NCI-H128 (cell line): ENCODE data around the gene PPP2R2D.
A peak's percentile ranks its signal among the peaks of the same experiment; 100 is the strongest.

Experiments
- DNase-seq: peaks from one replicate; lab custom pipeline; 2025; ENCODE audit not compliant: unreplicated experiment; lab: John Stamatoyannopoulos, UW

The PPP2R2D gene

DNA sequence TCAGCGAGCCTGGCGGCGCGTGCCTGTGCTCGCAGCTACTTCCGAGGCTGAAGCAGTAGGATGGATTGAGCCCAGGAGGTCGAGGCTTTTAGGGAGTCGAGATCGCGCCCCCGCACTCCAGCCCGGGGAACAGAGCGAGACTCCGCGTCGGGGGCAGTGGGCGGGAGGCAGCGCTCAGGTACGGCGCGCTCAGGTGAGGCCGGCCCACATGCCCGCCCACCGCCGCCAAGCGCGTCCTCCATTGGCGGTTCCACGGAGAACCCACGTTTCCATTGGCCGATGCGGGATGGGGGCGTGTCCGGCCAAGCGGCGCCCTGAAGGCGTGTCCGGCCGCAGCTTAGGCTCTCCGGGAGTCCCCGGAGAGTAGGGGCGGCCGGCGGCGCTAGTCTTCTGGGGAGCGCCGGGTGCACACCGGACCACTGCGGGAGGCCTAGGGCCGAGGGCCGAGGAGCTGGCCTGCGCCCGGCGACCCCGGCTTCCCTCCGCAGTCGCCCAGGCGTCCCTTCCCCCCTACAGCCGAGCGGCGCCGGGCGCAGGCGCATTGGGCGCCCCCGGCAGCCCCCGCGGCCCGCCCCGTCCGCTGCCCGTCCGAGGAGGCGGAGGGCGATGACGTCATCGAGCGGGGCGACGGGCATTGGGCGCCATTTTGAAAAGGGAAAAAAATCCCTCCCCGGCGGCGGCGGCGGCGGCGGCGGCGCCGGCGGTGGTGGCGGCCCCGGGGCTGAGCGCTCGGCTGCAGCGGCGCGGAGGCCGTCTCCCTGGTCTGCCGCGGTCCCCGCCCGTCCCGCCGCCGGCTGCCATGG lies at the start of gene PPP2R2D:
Gene PPP2R2D (plus strand): TSS at position 659 of the 803 bp plus-strand sequence. CDS start 141 bp downstream, at position 800.
- peak; percentile 78 for DNase-seq

DNA sequence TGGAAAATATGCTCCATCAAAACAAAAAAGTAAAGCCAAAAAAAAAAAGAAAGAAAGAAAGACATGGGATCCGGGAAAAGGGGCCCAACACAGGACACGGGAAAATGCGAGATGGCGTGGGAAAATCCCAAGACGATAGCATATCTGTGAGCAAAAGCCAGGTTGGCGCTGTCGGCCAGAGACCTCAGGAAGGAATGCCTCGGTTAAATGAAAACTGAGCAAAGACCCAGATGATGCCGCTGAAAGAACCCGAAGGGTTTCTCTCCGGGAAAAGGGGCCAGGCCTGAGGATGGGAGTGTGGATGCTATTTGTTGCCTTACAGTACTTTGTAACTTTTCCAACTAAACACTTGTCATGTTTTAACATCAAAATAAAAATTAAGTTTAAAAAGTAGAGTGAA lies 49.5 kb upstream of the PPP2R2D start:
- no peak for DNase-seq

DNA sequence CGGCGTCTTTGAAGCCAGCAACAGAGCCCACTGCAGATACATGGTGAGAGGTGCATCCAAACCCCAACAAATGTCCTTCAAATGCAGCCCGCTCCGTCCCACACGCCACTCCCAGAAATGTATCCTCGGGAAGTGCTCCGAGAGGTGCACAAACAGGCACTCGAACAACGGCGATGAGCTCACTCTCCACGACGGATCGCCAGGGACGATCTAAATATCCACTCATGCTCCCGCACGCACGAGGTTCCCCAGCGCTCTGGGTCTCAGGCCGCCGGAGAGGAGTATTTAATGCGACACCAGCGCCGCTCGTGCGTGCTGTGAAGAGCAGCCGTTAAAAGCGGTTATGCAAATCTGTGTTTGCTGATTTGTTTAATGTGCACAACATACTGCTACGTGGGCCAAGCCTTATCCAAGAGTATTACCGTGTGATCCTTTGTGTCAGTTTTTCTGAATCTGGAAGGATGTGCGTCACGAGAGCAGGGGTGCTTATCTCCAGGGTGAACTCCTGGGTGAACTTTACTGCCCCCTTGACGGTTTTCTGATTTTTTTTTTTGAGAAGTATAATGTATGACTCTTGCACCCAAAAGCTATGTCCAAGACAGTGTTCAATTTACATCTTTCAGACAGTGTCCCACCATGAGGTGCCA lies 48.5 kb upstream of the PPP2R2D start:
- no peak for DNase-seq

DNA sequence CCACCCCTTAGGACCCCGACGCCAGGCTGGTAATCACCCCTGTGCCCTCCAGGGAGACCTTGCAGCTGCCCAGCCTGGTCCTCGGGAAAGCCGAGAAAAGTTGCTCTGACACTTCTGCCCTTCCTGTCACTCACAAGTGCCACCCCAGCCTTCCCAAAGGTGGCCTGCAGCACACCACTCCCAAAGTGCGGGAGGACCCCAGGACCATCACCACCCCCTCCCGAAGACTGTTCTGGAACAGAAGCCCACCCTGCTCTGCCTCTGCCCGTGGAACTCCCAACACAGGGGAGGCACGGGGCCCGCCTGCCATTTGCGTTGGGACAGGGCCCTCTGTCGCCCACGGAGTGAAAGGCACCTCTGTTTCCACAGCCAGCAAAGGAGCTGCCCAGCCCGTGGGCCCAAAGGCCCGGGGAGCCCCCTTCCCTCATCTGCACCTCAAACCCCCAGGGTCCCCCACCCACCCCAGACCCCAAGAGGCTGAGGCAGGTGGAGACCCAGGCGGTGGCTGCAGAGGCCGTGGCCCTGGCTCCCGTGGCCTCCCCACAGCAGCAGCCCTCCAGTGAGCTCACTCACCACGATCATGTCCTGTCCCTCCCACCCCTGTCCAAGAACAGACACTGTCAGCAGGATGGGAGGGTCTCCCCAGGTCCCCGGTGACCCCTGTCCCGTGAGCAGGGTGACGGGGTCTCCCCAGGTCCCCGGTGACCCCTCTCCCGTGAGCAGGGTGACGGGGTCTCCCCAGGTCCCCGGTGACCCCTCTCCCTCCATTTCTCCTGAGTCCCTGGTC lies 47.8 kb upstream of the PPP2R2D start:
- no peak for DNase-seq

DNA sequence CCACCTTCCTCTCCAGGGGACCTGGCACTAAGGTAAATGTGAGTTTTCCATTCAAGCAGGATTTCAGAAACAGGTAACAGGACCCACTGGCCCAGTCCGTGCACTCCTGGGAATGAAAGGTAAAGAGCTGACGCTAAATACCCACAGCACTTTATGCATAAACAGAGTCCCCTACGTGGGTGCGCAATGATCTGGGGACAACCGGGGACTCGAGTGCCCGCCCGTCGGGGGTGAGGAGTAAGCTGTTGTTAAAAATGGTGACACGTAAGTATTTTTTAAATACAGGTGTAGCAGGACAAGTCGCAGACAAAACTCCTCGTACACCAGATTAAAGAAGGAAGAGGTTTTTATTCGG lies 47.2 kb upstream of the PPP2R2D start:
- no peak for DNase-seq

DNA sequence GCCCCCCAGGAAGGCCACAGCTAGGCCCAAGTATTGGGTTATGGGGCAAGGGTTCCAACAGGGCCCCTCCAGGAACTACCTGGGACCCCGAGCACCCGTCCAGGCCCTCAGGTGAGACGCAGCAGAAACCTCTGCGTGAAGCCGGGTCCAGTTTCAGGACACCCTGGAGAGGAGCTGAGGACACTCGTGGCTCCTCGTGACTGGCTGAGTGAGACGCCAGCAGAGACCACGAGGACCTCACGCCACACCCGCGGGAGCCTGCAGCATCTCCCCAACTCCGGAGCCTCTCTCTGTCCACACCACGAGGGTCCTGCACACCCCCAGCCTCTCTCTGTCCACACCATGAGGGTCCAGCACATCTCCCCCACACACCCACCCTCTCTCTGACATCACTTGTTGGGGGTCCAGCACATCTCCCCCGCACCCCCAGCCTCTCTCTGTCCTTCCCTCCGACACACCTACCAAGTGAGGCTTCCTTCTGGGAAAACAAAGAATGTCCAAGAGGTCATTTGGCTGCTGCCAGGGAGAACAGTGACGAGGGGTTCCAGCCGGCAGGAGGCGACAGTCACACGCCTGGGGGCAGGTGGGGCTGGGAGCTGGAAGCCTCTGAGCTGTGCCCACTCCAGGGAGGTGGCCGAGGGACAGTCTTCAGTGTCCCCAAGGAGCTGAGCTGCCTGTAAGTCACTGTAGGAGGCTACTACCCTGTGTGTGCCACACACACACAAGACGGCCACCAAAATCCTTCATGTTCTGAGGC lies 46.1 kb upstream of the PPP2R2D start:
- DNase-seq = no peak

DNA sequence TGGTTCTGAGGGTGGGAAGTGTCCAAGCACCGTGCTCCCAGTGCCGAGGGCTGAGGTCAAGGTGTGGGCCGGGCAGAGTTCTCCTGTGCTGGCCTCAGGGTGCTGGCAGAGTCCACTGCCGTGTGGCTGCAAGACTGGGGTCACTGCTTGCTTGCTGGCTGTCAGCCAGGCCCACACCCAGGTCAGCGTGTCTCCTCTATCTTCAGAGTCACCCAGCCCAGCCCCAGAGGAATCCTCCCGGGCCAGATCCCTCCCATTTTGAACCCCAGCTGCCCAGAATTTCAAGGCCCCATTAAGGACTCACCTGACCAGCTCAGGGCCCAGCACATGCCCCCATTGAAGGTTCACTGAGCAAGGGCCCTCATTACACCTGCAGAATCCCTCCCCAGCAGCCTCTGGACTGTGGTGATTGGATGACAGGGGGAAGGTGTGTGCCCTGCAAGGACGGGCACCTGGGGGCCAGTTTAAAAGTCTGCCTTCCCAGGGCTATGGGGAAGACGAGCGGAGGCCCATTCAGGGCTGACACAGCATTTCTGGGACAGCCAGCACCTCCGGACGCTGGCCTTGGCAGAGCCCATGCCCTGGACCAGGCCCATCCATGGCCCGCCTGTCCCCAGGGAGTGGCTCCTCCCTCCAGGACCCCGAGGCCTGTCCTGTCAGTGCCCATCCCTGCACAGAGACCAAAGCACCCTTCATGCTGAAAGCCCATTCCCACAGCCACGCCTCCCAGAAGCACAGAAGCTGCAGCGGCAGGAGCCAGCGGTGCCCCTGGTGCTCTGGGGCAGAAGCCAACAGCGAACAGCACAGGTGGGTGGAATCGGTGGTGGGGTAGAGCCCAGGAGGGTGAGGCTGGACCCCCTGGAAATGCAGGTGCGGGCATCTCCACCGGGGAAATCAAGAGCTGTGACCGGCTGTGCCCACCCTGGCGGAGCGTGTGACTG lies 45.1 kb upstream of the PPP2R2D start:
- DNase-seq = no peak

DNA sequence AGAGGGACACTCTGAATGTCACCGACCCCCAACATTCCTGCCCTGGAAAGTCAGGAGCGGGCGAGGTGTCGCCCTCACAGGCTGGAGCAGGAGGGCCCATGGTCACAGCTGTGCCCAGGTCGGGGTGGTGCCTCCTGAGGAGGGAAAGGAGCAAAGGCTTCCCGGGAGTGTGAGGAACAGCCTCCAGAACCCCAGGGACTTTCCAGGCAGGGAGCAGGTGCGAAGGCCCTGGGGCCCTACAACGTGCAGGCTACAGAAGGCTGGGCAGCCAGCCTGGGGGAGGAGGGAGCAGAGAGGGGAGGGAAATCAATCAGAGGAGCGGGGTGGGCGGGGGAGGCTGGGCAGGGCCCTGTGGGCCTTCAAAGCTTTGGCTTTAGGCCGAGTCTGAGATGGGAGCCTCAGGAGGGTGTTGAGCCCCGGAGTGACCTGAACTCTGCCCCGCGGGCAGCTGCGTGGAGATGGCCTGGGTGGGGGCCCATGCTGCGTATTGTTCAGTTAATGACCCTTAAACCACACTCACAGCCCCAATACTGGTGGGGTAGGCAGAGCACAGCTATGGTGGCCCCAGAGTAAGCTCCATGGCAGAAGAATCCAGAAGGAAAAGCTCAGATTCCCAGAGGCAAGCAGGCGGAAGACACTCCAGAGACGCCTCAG lies 44.2 kb upstream of the PPP2R2D start:
- no peak for DNase-seq

DNA sequence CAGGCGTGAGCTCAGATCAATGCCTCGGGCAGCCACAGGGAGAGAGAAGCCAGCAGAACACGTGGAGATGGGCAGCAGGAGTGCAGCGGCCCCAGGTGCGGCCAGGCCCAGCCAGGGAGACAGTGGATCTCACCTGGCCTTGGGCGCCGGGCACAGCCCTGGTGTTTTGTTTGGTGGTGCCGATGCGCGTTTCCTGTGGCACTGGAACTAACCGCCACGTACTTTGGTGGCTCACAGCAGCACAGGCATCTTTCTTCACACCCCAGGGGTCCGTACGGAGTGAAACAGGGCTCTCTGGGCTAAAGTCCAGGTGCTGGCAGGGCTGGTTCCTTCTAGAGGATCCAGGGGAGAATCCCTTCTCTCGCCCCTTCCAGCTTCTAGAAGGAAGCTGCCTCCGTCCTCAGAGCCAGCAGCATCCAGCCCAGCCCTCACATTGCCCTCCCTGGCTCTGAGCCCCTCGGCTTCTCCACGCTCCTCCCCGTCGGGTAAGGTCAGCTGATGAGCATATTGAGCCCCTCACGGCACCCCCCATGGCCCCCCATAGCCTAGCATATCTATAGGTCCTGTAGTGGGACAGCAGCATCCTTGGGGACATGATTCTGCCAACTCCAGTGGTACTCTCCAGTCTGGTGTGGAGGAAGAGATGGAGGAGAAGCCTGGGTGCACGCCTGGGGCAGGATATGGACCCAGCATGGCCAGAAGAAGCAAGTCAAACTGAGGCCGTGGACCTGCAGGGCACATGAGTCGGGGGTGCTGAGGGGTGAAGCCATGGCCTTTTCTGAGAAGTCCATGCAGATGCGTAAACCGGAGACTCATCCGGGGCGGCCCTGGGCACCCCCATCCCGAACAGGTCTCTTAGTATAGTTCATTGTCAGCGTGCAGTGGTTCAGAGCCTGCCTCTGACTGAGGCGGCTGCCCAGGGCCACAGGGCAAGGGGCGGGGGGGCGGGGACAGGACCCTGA lies 43.4 kb upstream of the PPP2R2D start:
- DNase-seq = no peak

DNA sequence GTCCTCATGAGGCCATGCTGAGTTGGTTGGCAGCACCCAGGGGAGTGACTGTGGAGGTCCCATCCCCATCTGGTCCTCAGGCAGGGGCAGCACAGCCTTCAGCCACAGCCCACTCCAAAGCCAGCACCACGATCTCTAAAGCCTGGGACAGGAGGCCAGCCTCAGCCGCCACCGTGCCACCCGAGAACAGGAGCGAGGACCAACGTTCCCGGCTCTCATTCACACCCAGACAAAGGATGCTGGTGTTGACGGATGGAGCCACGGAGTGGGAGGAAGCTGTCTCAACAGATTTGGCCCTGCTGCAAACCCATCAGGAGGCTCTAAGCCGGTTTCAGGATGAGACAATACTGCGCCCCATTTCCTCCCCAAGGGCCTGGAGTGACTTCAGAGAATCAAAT lies 42.7 kb upstream of the PPP2R2D start:
- DNase-seq = no peak

DNA sequence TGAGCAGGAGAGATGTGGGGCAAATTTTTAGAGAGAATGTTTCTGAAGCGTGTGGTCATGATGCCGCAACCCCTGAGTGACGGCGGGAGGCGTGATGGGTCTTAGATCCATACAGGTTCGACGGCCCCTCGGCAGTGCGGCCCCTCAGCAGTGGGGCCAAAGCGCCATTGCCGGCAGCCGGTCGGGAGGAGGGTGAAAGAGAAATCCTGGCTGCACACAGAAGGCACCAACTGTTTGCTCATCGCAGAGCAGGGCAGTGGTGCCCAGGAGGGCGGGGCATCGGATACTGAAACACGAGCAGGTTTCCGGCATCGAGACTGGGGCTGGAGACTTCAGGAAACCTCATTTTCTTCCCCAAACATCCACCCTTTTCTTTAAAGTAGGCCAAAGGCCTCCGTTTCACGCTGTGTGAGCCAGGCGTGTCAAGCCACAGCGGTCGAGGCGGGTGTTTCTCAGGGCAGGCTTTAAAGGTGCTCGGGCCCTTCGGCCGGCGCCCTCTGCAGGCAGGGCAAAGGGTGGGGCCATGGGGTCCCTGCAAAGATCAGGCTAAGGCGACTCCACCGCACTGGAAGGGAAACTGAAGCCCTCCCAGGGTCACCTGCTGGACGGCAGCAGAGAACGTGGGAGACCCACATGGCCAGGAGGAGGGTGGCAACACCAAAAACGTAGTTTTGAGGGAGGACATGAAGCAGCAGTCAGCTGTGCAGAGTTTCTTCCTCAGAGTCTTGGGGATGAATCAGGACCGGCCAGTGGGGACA lies 42.0 kb upstream of the PPP2R2D start:
- DNase-seq = no peak

DNA sequence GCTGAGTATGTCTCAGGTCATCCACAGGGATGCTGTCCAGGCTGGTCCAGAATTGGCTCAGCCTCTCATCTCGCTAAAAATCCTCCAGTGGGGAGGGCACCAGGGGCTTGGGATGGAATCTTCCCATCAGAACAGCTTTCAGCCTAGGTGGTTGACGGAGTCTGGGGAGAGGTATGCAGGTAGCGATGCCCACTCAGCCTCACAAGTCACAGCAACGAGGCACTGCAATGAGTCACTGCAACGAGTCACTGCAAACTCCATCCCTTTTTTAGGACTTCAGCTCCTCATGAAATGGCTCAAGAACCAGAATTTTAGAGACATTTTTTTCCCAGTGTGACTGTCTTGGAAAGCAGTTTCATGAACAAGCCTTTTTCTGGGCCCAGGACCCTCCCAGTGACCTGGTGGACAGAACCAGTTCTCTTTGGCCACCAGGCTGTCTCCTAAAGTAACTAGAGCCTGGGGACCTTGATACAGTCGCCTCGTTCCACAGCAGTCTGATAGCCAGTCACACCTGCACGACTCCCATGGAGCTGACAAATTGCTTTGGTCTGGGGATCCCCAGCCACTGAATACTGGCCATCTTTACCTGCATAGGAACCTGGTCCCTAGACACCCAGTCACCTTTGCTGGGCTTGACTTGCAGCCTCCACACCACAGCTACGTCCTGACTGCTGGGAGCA lies 41.3 kb upstream of the PPP2R2D start:
- DNase-seq = no peak

DNA sequence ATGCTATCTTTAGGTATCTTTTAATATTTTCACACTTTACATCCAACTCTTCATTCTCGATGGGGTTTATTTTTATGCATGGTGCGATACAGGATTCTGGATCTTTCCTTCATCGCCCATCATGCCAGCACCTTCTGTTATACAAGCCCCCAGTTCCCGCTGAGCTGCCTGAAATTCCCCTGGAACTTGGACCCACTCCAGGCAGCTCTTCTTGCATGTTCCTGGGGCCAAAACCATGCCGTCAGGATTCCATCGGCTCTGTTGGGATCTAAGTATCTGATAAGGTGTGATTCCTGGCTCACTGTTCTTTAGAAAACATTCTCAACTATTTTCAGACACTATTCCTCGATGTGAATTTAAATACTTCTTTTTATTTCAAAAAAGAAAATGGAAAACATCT lies 40.5 kb upstream of the PPP2R2D start:
- DNase-seq = no peak

DNA sequence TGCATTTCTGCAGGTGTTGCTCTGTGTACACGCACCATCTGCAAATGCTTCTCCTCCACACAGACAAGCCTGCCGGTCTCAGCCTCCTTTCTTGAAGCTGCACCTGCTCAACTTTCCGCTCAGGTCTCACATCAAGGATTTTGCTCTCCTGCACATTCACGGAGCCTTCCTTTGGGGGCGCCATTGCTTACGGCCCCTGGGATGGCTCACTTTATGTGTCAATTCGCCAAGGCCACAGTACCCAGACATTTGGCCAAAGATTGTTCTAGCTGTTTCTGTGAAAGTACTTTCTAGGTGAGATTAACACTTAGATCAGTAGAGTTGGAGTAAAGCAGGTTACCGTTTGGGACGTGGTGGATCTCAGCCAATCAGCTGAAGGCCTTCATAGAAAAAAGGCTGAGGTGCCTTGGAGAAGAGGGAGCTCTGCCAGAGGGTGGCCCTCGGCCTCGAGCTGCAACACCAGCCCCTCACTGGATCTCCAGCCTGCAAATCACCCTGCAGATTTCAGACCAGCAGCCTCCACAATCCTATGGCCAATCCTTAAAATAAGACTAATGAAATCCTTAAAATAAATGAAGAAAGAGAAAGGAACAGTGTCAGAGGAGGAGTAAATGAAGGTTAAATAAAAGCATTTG lies 39.9 kb upstream of the PPP2R2D start:
- no peak for DNase-seq

DNA sequence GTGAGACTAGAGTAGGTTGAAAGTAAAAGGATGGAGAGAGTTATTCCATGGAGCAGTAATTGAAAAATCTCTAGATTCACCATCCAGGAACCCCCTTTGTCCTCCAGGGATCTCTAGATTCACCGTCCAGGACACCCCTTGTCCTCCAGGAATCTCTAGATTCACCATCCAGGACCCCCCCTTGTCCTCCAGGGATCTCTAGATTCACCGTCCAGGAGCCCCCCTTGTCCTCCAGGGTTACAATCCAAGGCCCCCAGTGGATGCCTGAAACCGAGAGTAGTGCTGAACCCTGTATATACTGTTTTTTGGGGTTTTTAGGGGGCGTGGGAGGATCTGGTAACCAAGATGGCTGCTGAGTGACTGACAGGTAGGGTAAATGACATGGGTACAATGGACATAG lies 38.3 kb upstream of the PPP2R2D start:
- DNase-seq = no peak

DNA sequence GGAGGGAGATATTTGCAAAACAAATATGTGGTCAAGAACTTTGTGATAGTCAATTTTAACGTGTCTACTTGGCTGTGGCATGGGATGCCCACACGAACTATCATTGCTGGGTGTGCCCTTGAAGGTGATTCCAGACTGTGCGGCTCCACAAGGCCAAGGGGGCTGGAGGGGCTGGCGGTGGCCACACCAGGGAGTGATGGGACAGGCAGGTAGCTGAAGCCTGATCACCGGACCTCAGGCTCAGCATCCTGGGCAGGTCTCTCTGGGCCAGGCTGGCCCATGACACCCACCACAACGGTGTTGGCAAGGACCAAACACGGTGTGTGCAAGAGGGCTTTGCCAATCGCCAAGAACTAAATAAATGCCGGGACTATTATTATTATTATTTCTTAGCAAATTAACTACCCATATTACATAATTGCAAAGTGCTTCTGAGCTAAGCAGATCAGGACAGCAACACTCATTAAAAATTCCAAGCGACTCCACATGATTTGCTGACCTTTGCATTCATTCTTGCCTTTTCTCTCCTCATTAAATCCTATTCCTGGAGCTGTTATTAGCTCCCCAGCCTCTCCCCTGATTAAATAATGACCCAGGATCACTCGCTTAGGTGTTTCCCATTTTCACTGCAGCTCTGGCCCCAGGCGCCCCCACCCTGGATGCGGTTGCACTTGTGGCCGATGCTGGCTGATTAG lies 35.4 kb upstream of the PPP2R2D start:
- no peak for DNase-seq
